HCT116 (cell line): Measurements from ENCODE around the gene NPW. TPM values are rescaled to one million over a fixed set of nuclear protein-coding genes. Genes with fewer than 3 reads are reported as not detected.

Source experiments
- ATAC-seq: fragments of 200-7000 bp; cut with Tn5 transposase; 2 replicates; pipeline ENCODE4 v1.9.1; 2020; ENCODE audit warnings: mild to moderate bottlenecking, moderate library complexity
- BruUV-seq: library from RNA; stranded (reverse); fragments of 400-500 nt; replicated peaks from 2 replicates; lab custom pipeline; 2021; lab: Mats Ljungman, UMichigan
- CTCF ChIA-PET: fragments of 300-600 bp; sonication (Branson Sonifier 250); formaldehyde crosslinking; loops from one replicate; lab custom pipeline; 2021; ENCODE audit warnings: antibody characterized with exemption; lab: Charles Lee
- POLR2A ChIA-PET: fragments of 300-600, 350-600 bp; sonication (Branson Sonifier 250); formaldehyde crosslinking; loops from one replicate; lab custom pipeline; 2021; ENCODE audit warnings: antibody characterized with exemption; lab: Charles Lee
- RAD21 ChIA-PET, 2 experiments: fragments of 300-600 bp; sonication (Branson Sonifier 250); formaldehyde crosslinking; loops; one replicate each; lab custom pipeline; 2023; ENCODE audit warnings: low total read pairs in 2 of 2; ENCODE audit not compliant: uncharacterized antibody in 2 of 2, unreplicated experiment in 2 of 2, low non-redundant PET in 1 of 2; lab: Charles Lee
- DNase-seq: peaks from one replicate; pipeline ENCODE4 v3.0.0-alpha.2; 2010; ENCODE audit warnings: low read depth, low spot score
- H2AFZ ChIP-seq: fragments of 200-600 bp; shearing (Covaris generic), sonication (generic); 2 replicates; pipeline ENCODE4 v1.6.1; 2017; ENCODE audit warnings: low read depth, mixed run types, mixed read lengths, antibody characterized with exemption, low read length; ENCODE audit not compliant: poor library complexity, severe bottlenecking
- H3K27ac ChIP-seq: 2 replicates; pipeline ENCODE4 v1.5.1; 2012; ENCODE audit warnings: low read depth, low read length
- H3K27me3 ChIP-seq: fragments of 200-600 bp; sonication (generic); 2 replicates; pipeline ENCODE4 v1.6.1; 2016; ENCODE audit warnings: mixed run types, low read length, mixed read lengths; ENCODE audit not compliant: insufficient read depth
- H3K36me3 ChIP-seq, 2 experiments: fragments of 200-500 bp in 1 of 2; fragments of 200-600 bp in 1 of 2; sonication (Bioruptor generic) in 1 of 2; sonication (generic) in 1 of 2; 2 replicates each; pipeline versions ENCODE4 v1.5.1 to v1.6.1; 2014 to 2016; ENCODE audit warnings: low read length in 2 of 2, inconsistent platforms in 1 of 2, mixed read lengths in 1 of 2, mixed run types in 1 of 2; ENCODE audit not compliant: insufficient read depth in 2 of 2, control insufficient read depth in 1 of 2
- H3K4me1 ChIP-seq, 2 experiments: fragments of 200-600 bp in 1 of 2; sonication (generic) in 1 of 2; 2 replicates each; pipeline versions ENCODE4 v1.5.1 to v1.6.1; 2012 to 2017; ENCODE audit warnings: low read length in 2 of 2, inconsistent platforms in 1 of 2, mild to moderate bottlenecking in 1 of 2, mixed read lengths in 1 of 2, mixed run types in 1 of 2, moderate library complexity in 1 of 2; ENCODE audit not compliant: insufficient read depth in 2 of 2, control insufficient read depth in 1 of 2
- H3K4me2 ChIP-seq: fragments of 200-600 bp; sonication (generic); 2 replicates; pipeline ENCODE4 v1.6.1; 2017; ENCODE audit warnings: mixed run types, low read length, mixed read lengths
- H3K4me3 ChIP-seq, 2 experiments: fragments of 200-600 bp in 1 of 2; sonication (generic) in 1 of 2; replicated peaks in 1 of 2; 2 replicates each; pipeline ENCODE4 v1.5.1; 2011 to 2016; ENCODE audit warnings: low read length in 2 of 2, control low read depth in 1 of 2, low read depth in 1 of 2, mild to moderate bottlenecking in 1 of 2, mixed read lengths in 1 of 2, mixed run types in 1 of 2
- H3K79me2 ChIP-seq: fragments of 200-600 bp; sonication (generic); 2 replicates; pipeline ENCODE4 v1.6.1; 2017; ENCODE audit warnings: mild to moderate bottlenecking, mixed run types, low read length, moderate library complexity, mixed read lengths; ENCODE audit not compliant: insufficient read depth
- H3K9ac ChIP-seq: fragments of 200-600 bp; sonication (generic); 2 replicates; pipeline ENCODE4 v1.6.1; 2016; ENCODE audit warnings: low read length, mixed read lengths
- H3K9me2 ChIP-seq: fragments of 200-600 bp; sonication (generic), shearing (Covaris generic); 2 replicates; pipeline ENCODE4 v1.6.1; 2017; ENCODE audit warnings: mixed run types, mild to moderate bottlenecking, moderate library complexity; ENCODE audit not compliant: insufficient read depth
- H3K9me3 ChIP-seq, 2 experiments: fragments of 200-500 bp in 1 of 2; fragments of 200-600 bp in 1 of 2; sonication (Bioruptor generic) in 1 of 2; sonication (generic) in 1 of 2; 2 replicates each; pipeline ENCODE4 v1.6.1; 2014 to 2017; ENCODE audit warnings: low read length in 2 of 2, mixed read lengths in 2 of 2, inconsistent platforms in 1 of 2, low read depth in 1 of 2, mild to moderate bottlenecking in 1 of 2, mixed run types in 1 of 2, moderate library complexity in 1 of 2; ENCODE audit not compliant: control insufficient read depth in 1 of 2, insufficient read depth in 1 of 2
- H4K20me1 ChIP-seq: fragments of 200-600 bp; sonication (generic), shearing (Covaris generic); 2 replicates; pipeline ENCODE4 v1.6.1; 2017; ENCODE audit warnings: mixed run types, mild to moderate bottlenecking, moderate library complexity; ENCODE audit not compliant: insufficient read depth
- CBX3 ChIP-seq: IDR thresholded peaks from 2 replicates; pipeline ENCODE4 v1.6.1; 2012; ENCODE audit warnings: low read depth
- CEBPB ChIP-seq: IDR thresholded peaks from 2 replicates; pipeline ENCODE4 v1.6.1; 2012; ENCODE audit warnings: low read depth
- EGR1 ChIP-seq: IDR thresholded peaks from 2 replicates; pipeline ENCODE4 v1.6.1; 2012; ENCODE audit warnings: low read depth
- ELF1 ChIP-seq: IDR thresholded peaks from 2 replicates; pipeline ENCODE4 v1.6.1; 2012; ENCODE audit warnings: low read depth, borderline replicate concordance
- EZH2 ChIP-seq: fragments of 200-600 bp; sonication (generic); IDR thresholded peaks from 2 replicates; pipeline ENCODE4 v1.6.1; 2017; ENCODE audit warnings: antibody characterized with exemption, mixed run types
- EZH2phosphoT487 ChIP-seq: fragments of 200-600 bp; IDR thresholded peaks from 2 replicates; pipeline ENCODE4 v1.6.1; 2018; ENCODE audit warnings: antibody characterized with exemption, borderline replicate concordance
- JUND ChIP-seq: IDR thresholded peaks from 2 replicates; pipeline ENCODE4 v1.6.1; 2012
- POLR2A ChIP-seq: IDR thresholded peaks from 2 replicates; pipeline ENCODE4 v1.7.0; 2011; ENCODE audit warnings: borderline replicate concordance; ENCODE audit not compliant: insufficient read depth, insufficient read length; ENCODE audit errors: extremely low read depth
- POLR2AphosphoS5 ChIP-seq: IDR thresholded peaks from 2 replicates; pipeline ENCODE4 v1.6.1; 2011; ENCODE audit warnings: mild to moderate bottlenecking, low read depth, low read length, moderate library complexity
- RAD21 ChIP-seq: IDR thresholded peaks from 2 replicates; pipeline ENCODE4 v1.6.1; 2012; ENCODE audit warnings: low read depth, mild to moderate bottlenecking
- SIN3A ChIP-seq: IDR thresholded peaks from 2 replicates; pipeline ENCODE4 v1.6.1; 2012; ENCODE audit warnings: low read depth
- SP1 ChIP-seq: IDR thresholded peaks from 2 replicates; pipeline ENCODE4 v1.6.1; 2012; ENCODE audit warnings: low read depth
- YY1 ChIP-seq: IDR thresholded peaks from 2 replicates; pipeline ENCODE4 v1.6.1; 2011; ENCODE audit warnings: low read length, low read depth, moderate library complexity, mild to moderate bottlenecking; ENCODE audit not compliant: insufficient replicate concordance; ENCODE audit errors: extremely low read depth
- ZFX ChIP-seq: fragments of 450-650 bp; IDR thresholded peaks from 2 replicates; pipeline ENCODE4 v1.6.1; 2017
- intact Hi-C: fragments of 100-400 bp; cut with micrococcal nuclease; formaldehyde crosslinking; loops from 2 replicates; pipeline ENCODE4 v1.10.0; 2022
- total RNA-seq: library from RNA; stranded (reverse); gene quantifications from one replicate; pipeline ENCODE4 v1.2.1, GENCODE V29; 2021; ENCODE audit not compliant: unreplicated experiment
- TF ChIP-seq, protein P1 (sequence below): IDR thresholded peaks from 2 replicates; pipeline ENCODE4 v1.6.1; 2011; ENCODE audit warnings: mild to moderate bottlenecking, low read length, moderate library complexity; ENCODE audit not compliant: insufficient replicate concordance; ENCODE audit errors: extremely low read depth
- TF ChIP-seq, protein P2 (sequence below): IDR thresholded peaks from 2 replicates; pipeline ENCODE4 v1.6.1; 2012
- TF ChIP-seq, protein P3 (sequence below): IDR thresholded peaks from 2 replicates; pipeline ENCODE4 v1.6.1; 2012
- TF ChIP-seq, protein P4 (sequence below), 3 experiments: fragments of 200-600 bp in 1 of 3; sonication (generic) in 1 of 3; IDR thresholded peaks in 2 of 3; conservative IDR thresholded peaks in 1 of 3; 2 replicates each; pipeline ENCODE4 v1.5.1; 2012 to 2017; ENCODE audit warnings: low read depth in 2 of 3, low read length in 2 of 3, antibody characterized with exemption in 1 of 3, borderline replicate concordance in 1 of 3, control low read depth in 1 of 3, mild to moderate bottlenecking in 1 of 3, mixed read lengths in 1 of 3, mixed run types in 1 of 3, moderate library complexity in 1 of 3; ENCODE audit not compliant: insufficient read depth in 1 of 3

The NPW gene
- total RNA-seq, 1 experiment from 2014 or later, result 226 TPM

DNA sequence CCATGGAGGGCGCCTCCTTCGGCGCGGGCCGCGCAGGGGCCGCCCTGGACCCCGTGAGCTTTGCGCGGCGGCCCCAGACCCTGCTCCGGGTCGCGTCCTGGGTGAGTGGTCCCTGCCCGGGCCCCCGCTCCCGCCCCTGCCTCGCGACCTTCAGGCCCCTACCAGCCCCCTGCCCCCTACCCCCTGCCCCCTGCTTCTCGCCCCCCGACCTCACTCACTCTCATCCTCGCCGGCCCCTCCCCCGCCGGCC, 29.6 kb upstream of the NPW start:
- no peak for DNase-seq
- Histone ChIP-seq H3K27ac (peak overlapping the region; percentile 65; the same call in 1 of the 2 replicates), H3K9me3 (no peaks in the 10 kb centered on the region), H3K4me3 (peak overlapping the region; percentile 53 to 60), H3K4me2 (peak overlapping the region; percentile 67), H3K79me2 (peaks cover 12% of the 10 kb centered on the region), H2AFZ (no peak overlapping the region), H3K4me1 (peaks cover 18 to 43% of the 10 kb centered on the region in 2 experiments), H4K20me1 (no peaks in the 10 kb centered on the region), H3K27me3 (no peaks in the 10 kb centered on the region), H3K9me2 (no peaks in the 10 kb centered on the region), H3K9ac (peak overlapping the region; percentile 57; the same call in 1 of the 2 replicates), H3K36me3 (peaks cover 6 to 14% of the 10 kb centered on the region in 2 experiments; a peak in 2 of 4 replicates)
- ATAC-seq, result no peak
- TF ChIP-seq ZFX, result no peak
- no peak for TF ChIP-seq ELF1
- TF ChIP-seq JUND, result no peak
- TF ChIP-seq, protein P1, sequence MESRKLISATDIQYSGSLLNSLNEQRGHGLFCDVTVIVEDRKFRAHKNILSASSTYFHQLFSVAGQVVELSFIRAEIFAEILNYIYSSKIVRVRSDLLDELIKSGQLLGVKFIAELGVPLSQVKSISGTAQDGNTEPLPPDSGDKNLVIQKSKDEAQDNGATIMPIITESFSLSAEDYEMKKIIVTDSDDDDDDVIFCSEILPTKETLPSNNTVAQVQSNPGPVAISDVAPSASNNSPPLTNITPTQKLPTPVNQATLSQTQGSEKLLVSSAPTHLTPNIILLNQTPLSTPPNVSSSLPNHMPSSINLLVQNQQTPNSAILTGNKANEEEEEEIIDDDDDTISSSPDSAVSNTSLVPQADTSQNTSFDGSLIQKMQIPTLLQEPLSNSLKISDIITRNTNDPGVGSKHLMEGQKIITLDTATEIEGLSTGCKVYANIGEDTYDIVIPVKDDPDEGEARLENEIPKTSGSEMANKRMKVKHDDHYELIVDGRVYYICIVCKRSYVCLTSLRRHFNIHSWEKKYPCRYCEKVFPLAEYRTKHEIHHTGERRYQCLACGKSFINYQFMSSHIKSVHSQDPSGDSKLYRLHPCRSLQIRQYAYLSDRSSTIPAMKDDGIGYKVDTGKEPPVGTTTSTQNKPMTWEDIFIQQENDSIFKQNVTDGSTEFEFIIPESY, result no peak
- no peak for TF ChIP-seq EZH2phosphoT487
- TF ChIP-seq, protein P2, sequence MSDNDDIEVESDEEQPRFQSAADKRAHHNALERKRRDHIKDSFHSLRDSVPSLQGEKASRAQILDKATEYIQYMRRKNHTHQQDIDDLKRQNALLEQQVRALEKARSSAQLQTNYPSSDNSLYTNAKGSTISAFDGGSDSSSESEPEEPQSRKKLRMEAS, result no peak
- no peak for TF ChIP-seq CEBPB
- TF ChIP-seq CBX3, result no peak
- no peak for TF ChIP-seq RAD21
- TF ChIP-seq EZH2, result no peak
- TF ChIP-seq SP1, result no peak
- TF ChIP-seq SIN3A, result no peak
- no peak for TF ChIP-seq POLR2AphosphoS5
- TF ChIP-seq, protein P3, sequence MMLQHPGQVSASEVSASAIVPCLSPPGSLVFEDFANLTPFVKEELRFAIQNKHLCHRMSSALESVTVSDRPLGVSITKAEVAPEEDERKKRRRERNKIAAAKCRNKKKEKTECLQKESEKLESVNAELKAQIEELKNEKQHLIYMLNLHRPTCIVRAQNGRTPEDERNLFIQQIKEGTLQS, result no peak
- no peak for TF ChIP-seq YY1
- no peak for TF ChIP-seq EGR1
- TF ChIP-seq POLR2A, result no peak
- TF ChIP-seq, protein P4, sequence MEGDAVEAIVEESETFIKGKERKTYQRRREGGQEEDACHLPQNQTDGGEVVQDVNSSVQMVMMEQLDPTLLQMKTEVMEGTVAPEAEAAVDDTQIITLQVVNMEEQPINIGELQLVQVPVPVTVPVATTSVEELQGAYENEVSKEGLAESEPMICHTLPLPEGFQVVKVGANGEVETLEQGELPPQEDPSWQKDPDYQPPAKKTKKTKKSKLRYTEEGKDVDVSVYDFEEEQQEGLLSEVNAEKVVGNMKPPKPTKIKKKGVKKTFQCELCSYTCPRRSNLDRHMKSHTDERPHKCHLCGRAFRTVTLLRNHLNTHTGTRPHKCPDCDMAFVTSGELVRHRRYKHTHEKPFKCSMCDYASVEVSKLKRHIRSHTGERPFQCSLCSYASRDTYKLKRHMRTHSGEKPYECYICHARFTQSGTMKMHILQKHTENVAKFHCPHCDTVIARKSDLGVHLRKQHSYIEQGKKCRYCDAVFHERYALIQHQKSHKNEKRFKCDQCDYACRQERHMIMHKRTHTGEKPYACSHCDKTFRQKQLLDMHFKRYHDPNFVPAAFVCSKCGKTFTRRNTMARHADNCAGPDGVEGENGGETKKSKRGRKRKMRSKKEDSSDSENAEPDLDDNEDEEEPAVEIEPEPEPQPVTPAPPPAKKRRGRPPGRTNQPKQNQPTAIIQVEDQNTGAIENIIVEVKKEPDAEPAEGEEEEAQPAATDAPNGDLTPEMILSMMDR (IDR thresholded peaks at IDR 0.05 in 2 of 3, conservative IDR thresholded peaks at IDR 0.05 in 1 of 3; ENCODE audit: borderline replicate concordance in 1 of 3, insufficient read depth in 1 of 3, low read depth in 2 of 3, low read length in 2 of 3), result no peak
- intact Hi-C loops, result no loop called here
- RAD21 ChIA-PET, result no interaction called here
- no TSS peak for BruUV-seq
- POLR2A ChIA-PET, result no interaction called here
- CTCF ChIA-PET, result interaction anchor here (0.6 kb wide), 1 partner anchor 25 kb away, joined by 3 read pairs; no protein-coding TSS in a partner anchor
